UCSD-AML1 (cell line): ENCODE results near the gene KLHL40.

Experiments
- DNase-seq: peaks from one replicate; lab custom pipeline; 2025; ENCODE audit not compliant: unreplicated experiment; lab: John Stamatoyannopoulos, UW

KLHL40 gene

DNA sequence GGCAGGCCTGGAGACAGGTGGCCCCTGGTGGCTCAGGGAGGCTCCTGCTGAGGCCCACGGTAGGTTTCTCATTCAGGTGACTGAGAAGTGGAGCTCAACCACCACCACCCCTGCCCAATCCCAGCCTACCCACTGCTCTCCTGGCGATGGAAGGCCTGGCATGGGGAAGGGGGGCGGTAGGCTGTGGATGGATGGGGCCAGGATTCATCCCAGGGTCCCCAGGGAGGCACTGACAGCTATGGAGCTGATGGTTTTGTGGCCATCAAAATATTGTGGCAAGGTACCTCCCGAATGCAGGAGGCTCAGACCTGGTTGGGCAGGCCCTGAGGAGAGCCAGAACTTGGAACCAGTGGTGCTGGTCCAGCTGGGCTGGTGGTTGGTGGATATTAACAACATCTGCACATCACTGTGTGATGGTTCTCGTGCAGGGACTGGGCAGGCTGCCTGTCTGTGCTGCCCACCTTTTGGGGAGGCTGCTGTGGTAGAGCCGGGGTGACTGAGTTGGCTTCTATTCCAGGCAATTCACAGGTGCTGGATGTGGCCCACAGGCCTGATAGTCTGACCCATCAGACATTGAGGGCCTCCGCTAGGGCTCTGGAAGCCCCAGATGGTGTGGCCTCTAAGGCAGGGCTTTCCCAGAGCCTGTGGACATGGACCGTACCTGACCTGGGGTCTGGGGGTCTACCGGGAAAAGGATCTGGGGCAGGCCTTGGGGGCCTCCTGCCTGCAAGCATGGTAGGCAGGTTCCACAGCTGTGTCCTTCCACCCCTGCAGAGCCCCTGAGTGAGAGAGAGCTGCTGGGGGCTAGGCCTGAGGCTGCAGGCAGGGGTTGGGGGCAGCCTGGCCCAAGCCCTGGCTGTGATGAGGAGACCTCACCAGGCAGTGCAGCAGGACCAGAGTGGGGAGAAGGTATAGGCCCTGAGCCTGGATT lies 28.4 kb upstream of the KLHL40 start:
- DNase-seq = no peak

DNA sequence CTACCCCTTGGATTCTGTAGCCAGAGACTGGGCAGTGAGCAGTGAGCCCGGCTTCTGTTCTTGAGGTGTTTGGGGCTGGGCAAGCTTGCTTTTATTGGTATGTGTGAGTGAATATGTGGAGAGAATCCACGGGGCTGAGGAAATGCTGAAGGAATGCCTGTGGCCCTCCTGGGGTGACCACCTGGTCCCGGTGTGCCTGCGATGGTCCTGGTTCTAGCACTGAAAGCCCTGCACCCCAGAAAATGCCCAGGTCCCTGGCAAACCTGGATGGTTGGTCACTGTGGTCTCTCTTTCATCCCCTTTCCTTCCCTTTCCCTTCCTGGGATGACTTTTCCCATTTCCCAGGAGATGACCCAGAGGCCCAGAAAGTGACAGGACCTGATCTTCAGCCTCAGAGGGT lies 27.7 kb upstream of the KLHL40 start:
- no peak for DNase-seq

DNA sequence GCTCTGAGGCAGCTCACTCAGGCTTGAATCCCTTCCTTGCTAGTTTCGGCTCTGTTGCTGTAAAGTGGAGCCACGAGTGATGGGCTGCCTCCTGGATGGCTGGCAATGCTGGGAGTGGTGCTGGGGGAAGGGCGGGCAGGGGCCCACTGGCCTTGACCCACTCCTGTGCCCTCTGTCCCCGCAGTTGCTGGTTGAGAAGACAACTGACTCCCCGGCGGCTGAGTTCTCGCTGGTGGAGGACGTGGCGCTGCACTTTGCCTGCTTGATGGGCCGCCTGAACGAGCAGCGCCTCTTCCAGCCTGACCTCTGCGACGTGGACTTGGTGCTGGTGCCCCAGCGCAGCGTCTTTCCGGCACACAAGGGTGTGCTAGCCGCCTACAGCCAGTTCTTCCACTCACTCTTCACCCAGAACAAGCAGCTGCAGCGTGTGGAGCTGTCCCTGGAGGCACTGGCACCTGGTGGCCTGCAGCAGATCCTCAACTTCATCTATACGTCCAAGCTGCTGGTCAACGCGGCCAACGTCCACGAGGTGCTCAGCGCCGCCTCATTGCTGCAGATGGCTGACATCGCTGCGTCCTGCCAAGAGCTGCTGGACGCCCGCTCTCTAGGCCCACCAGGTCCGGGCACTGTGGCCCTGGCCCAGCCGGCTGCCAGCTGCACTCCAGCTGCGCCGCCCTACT lies 27.1 kb upstream of the KLHL40 start:
- DNase-seq = no peak

DNA sequence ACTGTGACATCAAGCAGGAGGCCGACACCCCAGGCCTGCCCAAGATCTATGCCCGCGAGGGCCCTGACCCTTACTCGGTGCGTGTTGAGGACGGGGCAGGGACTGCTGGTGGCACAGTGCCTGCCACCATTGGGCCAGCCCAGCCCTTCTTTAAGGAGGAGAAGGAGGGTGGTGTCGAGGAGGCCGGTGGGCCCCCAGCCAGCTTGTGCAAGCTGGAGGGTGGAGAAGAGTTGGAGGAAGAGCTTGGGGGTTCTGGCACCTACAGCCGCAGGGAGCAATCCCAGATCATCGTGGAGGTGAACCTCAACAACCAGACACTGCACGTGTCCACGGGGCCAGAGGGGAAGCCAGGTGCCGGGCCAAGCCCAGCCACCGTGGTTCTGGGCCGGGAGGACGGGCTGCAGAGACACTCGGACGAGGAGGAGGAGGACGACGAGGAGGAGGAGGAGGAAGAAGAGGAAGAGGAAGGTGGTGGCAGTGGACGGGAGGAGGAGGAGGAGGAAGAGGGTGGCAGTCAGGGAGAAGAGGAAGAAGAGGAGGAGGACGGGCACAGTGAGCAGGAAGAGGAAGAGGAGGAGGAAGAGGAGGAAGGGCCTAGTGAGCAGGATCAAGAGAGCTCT lies 26.5 kb upstream of the KLHL40 start:
- DNase-seq = no peak

DNA sequence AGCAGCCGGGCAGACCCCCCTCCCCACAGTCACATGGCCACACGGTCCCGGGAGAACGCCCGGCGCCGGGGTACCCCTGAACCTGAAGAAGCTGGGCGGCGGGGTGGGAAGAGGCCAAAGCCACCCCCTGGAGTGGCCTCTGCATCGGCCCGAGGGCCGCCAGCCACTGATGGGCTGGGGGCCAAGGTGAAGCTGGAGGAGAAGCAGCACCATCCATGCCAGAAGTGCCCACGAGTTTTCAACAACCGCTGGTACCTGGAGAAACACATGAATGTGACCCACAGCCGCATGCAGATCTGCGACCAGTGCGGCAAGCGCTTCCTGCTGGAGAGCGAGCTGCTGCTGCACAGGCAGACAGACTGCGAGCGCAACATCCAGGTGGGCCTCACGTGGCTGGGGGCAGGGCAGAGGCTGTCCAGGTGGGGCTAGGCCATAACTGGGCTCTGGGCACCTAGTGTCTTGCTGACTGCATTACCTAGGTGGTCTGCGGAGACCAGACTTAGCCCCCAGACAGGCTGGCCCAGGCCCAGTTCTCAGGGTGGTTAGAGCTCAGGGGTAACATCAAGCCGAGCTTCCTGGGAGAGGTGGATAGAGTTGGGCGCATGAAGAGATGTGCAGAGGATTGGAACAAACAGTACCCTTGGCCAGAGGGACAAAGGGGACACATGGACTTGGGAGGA lies 25.7 kb upstream of the KLHL40 start:
- DNase-seq = no peak

DNA sequence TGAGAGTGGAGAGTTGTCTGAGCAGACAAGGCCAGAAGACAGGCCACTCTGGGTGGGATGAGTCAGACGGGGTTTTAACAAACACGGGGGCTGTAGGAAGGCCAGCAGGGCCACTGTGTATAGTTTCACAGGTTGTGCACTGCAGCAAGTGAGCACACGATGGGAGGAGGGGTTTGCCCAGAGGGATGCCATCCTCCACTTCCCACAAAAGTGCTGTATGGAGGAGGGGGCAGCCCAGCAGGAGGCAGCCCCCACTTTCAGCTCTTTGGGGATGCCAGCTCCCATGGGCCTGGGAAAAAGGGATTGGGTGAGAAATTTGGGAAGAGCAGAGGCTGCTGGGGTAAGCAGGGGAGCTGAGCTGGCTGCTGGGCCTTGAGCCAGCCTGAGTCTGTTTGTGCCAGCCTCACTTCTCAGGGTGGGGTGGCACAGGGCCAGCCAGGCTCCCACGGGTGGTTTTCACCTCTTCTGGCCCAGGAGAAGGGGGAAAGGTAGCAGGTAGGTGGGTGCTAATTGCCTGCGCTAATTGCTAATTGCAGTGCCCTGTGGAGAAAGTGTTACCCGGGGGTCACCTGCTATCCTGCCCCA lies 25.1 kb upstream of the KLHL40 start:
- no peak for DNase-seq

DNA sequence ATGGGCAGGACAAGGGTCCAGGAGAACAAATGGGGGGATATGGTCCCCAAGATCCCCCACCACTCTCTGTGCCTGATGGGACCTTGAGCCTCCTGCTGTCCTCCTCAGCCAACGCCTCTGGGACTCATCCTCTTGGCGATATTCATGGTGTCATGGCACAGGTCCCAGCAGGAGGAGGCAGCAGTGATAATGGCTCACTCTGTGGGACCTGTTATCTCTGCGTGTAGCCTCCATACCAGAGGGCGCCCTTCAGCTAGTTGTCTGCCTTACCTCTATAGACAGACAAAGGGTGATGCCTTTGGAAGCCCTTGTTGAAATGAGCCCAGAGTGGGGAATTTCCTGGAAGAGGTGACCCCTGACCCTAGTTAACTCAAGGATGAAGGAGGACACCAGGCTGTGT lies 24.4 kb upstream of the KLHL40 start:
- DNase-seq = no peak

DNA sequence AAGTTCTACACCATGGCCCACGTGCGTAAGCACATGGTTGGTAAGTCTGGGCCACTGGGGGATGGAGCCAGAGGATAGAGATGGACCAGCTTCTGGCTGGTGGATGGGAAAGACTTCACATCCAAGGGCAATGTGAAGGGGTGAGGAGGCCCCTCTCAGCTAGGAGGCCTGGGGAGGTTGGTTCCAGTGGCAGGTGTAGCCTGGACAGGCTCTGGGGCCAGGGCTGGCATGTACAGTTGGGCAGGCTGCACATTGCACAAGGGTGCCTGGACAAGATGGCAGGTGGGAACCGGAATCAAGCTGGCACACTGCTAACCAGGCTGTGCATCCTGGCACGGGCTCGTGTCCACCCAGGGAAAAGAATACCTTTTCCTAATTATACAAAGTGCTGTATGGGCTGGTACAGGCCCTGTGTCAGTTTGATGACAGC lies 23.7 kb upstream of the KLHL40 start:
- no peak for DNase-seq

DNA sequence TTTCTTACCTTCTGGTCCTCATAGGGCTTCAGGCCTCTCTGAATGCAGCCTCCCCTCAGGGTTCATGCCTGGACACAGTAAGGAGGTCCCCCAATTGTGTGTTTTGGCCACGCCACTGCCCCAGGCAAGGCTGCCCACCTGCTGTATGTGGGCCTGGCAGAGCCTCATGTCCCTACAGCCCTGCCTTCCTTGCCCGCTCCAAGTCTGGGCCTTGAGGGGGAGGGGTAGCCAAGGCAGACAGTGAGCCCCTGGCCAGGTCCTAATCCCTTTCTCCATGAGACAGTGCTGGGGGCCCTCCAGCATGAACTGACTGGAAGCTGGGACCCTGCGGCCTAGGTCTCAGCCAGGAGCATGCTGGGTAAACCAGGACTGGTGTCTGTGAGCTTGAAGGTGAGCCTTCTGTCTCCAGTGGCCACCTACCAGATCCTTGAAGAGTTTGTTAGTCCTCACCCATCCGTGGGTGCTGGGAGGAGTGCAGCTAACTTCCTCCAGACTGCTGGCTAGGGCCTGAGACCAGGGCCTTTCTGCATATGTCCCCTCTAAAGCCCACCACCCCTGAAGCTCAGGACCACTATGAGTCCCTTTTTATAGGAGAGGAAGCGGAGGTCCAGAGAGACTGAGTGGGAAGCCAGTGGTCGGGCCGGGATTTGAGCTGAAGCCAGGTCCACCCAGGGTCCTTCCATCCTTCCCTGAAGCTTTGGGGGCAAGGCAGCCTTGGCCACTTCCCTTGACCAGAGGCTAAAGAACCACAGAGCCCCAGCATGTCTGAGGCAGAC lies 23.1 kb upstream of the KLHL40 start:
- no peak for DNase-seq

DNA sequence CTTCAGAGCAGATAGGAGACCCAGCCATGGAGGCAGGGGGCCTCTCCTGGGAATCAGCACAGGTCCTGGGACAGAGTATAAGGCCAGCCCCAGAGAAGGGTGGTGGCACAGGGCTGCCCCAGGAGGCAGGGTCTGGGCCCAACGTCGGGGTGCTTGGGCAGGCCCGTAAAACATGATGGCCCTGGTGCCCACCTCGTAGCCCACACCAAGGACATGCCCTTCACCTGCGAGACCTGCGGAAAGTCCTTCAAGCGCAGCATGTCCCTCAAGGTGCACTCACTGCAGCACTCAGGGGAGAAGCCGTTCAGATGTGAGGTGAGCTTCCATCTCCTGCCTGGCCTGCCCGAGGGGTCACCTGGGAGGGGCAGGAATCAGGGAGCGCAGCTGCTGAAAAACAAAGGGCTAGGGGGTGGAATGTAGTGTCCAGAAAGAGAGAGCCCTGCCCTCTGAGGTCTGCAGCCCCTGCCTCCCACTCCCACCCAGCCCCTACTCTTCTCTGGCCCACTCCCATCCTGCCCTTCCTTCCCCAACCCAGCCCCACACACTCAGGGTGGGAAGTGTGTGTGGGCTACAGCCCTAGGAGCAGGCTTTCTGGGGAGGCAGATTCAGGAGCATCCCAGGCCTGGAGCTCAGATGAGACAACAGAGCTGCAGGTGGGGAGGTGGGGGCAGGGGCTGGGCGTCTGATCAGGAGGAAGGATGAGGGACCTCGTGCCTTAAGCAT lies 22.4 kb upstream of the KLHL40 start:
- DNase-seq = no peak

DNA sequence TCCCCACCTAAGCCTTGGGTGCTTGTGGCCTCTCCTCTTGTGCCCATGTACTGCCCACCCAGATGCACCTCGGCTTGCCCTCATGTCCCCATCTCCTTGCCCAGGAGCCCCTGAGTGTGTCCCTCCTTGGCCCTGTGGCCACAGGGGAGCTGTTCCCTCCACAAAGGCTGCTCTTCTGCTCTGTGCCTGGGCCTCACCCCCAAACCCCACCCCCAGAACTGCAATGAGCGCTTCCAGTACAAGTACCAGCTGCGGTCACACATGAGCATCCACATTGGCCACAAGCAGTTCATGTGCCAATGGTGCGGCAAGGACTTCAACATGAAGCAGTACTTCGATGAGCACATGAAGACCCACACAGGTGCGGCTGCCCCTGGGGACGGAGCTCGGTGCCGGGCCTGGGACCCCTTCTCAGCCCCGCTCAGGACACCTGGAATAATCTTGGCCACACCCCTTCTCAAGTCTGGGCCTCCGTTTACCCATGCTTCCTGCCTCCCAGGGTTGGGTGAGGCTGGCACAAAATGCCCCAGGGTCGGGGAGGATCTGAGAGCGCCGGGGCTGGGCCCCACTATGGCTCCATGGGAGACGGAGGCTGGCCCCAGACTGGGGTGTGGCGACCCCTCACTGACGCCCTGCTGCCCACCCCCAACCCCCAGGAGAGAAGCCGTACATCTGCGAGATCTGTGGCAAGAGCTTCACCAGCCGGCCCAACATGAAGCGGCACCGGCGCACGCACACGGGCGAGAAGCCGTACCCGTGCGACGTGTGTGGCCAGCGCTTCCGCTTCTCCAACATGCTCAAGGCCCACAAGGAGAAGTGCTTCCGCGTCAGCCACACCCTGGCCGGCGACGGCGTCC lies 21.5 kb upstream of the KLHL40 start:
- no peak for DNase-seq

DNA sequence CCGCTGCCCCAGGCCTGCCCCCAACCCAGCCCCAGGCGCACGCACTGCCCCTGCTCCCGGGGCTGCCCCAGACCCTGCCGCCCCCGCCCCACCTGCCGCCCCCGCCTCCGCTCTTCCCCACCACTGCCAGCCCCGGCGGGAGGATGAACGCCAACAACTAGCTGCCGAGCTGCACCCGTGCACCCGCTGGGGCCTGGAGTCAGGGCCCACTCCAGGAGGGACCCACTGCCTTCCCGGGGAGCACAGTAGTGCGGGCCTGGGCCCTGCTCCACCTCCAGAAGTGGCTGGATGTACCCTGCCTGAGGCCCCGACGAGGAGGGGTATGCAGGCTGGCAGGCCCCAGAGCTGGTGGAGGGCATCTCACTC lies 20.9 kb upstream of the KLHL40 start:
- no peak for DNase-seq

DNA sequence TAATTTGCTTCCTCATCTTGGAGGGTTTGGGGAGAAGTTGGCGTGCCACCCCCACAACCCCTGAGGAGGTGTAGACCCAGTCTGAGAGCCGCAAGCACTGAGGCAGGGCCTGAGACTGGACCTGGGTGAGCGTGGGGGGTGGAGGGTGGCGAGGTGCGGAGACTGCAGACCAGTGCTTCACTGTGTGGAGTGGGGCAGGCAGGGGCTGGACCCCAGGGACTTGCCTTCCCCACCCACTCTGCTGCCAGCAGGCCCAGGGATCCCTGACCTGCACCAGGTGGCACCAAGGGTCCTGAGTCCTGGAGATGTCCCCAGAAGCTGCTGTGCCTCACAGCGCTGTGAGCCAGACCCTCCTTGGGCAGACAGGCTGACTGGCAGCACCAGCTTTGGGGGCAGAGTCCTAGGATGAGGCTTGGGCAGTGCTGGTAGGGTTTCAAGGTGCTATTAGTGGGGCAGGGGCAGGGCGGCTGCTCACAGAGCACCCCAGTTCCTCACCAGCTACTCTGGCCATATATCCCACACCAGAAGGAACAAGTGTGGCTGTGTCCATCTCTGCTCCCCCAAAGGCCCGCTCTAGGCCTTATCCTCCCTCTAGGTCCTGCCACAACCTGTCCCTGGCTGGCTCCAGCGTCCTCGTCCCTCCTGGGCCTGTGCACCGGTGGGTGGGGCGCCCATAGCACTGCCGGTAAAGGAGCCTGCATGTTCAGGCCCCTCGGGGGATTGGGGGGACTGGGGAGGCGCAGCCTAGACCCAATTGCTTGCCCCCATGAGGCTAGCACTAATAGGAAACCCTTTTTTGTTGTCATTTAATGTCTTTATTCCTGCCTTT lies 20.1 kb upstream of the KLHL40 start:
- DNase-seq = no peak

DNA sequence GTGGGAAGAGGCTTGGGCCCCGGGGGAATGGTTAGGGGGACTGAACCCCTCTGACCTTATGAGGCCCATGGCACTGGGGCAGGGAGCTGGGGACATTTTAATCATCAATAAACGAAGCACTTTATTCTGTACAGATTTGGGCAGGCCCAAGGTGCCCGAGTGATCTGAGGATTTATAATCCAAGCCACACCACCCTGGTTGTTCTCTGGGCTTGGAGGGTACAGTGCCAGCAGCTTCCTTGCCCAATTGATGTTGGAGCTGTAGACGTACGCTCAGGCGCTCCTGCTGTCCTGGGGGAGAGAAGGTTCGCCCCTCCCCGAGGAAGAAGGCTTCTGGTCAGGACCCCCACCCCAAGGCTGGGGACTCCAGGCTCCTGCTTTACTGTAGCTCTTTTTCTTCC lies 19.3 kb upstream of the KLHL40 start:
- no peak for DNase-seq

DNA sequence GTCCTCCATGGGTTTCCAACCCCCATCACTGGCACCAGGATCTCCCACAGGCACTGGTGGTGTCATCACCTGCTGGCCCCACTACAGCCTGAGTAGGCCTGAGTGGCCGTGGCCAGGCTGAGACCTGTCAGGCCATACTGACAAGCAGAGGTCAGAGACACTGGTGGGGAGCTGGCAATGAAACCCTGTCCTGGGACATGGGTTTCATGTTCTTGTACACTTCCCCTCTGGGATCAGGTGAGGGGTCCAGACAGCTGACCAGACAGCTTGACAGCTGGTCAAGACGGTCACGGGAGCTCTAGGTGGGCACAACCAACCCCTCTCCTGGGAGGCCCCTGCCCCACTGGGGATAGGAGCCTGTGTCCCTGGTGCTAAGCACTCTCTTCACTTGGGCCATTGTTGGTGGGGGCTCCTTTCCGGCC lies 18.7 kb upstream of the KLHL40 start:
- DNase-seq = no peak

DNA sequence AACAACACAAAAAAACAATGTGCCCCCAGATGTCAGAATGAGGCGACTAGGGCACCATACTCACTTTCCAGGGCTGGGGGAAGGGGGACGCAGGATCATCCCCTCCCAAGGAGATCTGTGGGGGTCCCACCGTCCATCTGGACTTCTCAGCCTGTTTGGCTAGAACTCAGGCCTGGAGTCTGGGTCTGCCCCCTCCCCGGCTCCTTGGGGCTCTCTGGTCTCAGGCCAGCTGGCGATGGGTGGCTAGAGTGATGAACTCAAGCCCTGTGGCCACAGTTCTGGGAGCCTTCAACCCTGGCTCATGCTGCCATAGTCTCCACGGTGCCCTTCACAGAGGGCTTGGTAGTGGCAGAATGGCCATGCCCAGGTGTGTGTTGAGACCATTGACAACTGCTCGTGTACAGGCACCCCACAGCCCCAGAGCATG lies 18.2 kb upstream of the KLHL40 start:
- no peak for DNase-seq

DNA sequence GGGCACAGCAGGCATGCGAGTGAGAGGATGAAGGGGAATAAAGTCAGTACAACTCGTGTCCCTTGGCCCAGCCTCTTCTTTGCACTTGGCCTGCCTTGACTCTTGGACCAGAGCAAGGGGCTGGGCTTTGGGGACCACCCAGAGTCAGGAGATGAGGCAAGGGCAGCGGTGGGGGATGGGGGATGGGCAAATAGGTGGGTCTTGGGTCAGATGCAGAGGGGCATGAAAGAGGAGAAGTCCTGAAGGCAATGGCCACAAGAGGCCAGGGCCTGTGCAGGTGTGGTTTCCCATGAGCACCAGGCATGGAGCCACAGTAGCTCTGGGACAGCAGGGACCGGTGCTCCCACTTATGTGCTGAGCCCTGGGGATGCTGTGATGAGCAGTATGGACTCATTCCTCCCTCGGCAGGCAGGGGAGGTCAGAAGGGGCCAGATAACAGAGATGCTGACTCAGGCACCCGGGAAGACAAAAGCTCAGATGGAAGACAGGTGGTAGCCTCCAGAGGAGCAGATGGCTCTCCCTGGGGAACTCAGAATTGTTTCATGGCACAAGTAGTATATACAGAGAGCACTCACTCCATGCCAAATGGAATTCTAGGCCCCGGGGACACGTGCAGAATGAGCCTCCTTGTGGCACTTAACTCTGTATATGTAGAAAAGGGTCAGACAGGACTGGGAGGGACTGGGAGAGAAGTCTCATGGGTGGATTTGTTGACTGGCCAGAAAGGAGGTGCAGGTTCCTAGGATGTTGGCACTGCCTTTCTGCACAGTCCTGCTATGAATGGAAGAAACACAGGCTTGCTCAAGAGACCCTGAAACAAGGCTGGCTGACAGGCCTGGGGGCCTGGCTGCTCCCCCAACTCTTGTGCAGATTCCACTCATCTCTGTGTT lies 17.6 kb upstream of the KLHL40 start:
- no peak for DNase-seq
